K562 (cell line): ENCODE data around the gene MBD3.

Experiments used
- CREB1 ChIP-seq, 2 experiments: sonication (generic) in 1 of 2; formaldehyde crosslinking in 1 of 2; IDR thresholded peaks; 2 replicates each; pipeline versions ENCODE4 v1.6.1 to v1.8.0; 2012 to 2022; ENCODE audit warnings: inconsistent platforms in 1 of 2, mild to moderate bottlenecking in 1 of 2, missing genetic modification reagents in 1 of 2, moderate library complexity in 1 of 2
- DPF2 ChIP-seq: fragments of 450-650 bp; IDR thresholded peaks from 2 replicates; pipeline ENCODE4 v1.6.1; 2016
- EZH2 ChIP-seq: IDR thresholded peaks from 2 replicates; pipeline ENCODE4 v1.6.1; 2012; ENCODE audit warnings: low read depth, mild to moderate bottlenecking, inconsistent platforms, low read length, borderline replicate concordance
- HDAC6 ChIP-seq: IDR thresholded peaks from 2 replicates; pipeline ENCODE4 v1.6.1; 2012; ENCODE audit warnings: low read depth, mild to moderate bottlenecking, control low read depth, inconsistent platforms, low read length, moderate library complexity
- MAFK ChIP-seq: IDR thresholded peaks from 2 replicates; pipeline ENCODE4 v1.6.1; 2011; ENCODE audit warnings: low read length, improper control_type of control experiment
- POLR2AphosphoS5 ChIP-seq: IDR thresholded peaks from 2 replicates; pipeline ENCODE4 v1.6.1; 2011; ENCODE audit warnings: mild to moderate bottlenecking, low read depth, low read length, moderate library complexity; ENCODE audit not compliant: control insufficient read depth, insufficient read depth
- TAF1 ChIP-seq: IDR thresholded peaks from 2 replicates; pipeline ENCODE4 v1.6.1; 2011; ENCODE audit warnings: mild to moderate bottlenecking, low read length, moderate library complexity; ENCODE audit not compliant: insufficient read depth, control insufficient read depth, severe bottlenecking; ENCODE audit errors: extremely low read depth
- TF ChIP-seq, protein P1 (sequence below): sonication (generic); formaldehyde crosslinking; IDR thresholded peaks from 2 replicates; pipeline ENCODE4 v1.8.1; 2023; ENCODE audit warnings: mild to moderate bottlenecking, missing genetic modification reagents
- TF ChIP-seq, protein P2 (sequence below), 2 experiments: fragments of 450-650 bp; conservative IDR thresholded peaks; 2 replicates each; pipeline ENCODE4 v1.6.1; 2017; ENCODE audit warnings: mild to moderate bottlenecking in 2 of 2, moderate library complexity in 2 of 2

DNA sequence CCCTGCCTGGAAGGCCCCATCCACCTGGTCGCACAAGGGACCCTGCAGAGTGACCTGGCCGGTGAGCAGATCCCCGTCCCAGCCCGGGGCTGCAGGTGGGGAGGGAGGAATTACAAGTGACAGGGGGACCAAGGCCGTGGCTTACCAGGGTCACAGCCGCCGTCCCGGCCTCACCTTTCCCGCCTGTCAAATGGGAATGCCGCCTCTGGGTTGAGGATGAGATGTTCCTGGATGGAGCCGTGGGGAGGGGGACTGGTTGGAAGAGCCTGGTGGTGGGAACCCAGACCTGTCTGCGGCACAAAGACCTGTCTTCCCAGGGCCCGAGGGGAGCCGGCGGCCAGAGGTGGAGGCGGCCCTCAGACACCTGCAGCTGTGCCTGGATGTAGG is 63.2 kb downstream of the MBD3 start:
- TF ChIP-seq MAFK: no peak
- no peak for TF ChIP-seq CREB1 (IDR thresholded peaks at IDR 0.05)
- TF ChIP-seq CREB1 (CRISPR knock-in tag; IDR thresholded peaks at IDR 0.05): no peak
- TF ChIP-seq, protein P1, sequence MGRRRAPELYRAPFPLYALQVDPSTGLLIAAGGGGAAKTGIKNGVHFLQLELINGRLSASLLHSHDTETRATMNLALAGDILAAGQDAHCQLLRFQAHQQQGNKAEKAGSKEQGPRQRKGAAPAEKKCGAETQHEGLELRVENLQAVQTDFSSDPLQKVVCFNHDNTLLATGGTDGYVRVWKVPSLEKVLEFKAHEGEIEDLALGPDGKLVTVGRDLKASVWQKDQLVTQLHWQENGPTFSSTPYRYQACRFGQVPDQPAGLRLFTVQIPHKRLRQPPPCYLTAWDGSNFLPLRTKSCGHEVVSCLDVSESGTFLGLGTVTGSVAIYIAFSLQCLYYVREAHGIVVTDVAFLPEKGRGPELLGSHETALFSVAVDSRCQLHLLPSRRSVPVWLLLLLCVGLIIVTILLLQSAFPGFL: no peak
- no peak for TF ChIP-seq POLR2AphosphoS5
- no peak for TF ChIP-seq EZH2
- TF ChIP-seq, protein P2, sequence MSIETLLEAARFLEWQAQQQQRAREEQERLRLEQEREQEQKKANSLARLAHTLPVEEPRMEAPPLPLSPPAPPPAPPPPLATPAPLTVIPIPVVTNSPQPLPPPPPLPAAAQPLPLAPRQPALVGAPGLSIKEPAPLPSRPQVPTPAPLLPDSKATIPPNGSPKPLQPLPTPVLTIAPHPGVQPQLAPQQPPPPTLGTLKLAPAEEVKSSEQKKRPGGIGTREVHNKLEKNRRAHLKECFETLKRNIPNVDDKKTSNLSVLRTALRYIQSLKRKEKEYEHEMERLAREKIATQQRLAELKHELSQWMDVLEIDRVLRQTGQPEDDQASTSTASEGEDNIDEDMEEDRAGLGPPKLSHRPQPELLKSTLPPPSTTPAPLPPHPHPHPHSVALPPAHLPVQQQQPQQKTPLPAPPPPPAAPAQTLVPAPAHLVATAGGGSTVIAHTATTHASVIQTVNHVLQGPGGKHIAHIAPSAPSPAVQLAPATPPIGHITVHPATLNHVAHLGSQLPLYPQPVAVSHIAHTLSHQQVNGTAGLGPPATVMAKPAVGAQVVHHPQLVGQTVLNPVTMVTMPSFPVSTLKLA (conservative IDR thresholded peaks at IDR 0.05): no peak
- TF ChIP-seq TAF1: no peak
- no peak for TF ChIP-seq HDAC6
- TF ChIP-seq DPF2: no peak
